Skin of body (tissue), 2 donors: ENCODE results near the gene MBNL2. TPM values are rescaled to one million over a fixed set of nuclear protein-coding genes. Genes with fewer than 3 reads are reported as not detected.

Experiments
- DNase-seq: peaks from one replicate; lab custom pipeline; 2025; lab: John Stamatoyannopoulos, UW
- total RNA-seq: library from RNA; depleted of rRNA; stranded (reverse); fragments of >200 nt; gene quantifications from one replicate; pipeline ENCODE4 v1.2.3, GENCODE V29; 2014

The MBNL2 gene
- total RNA-seq, 1 donor from 2014 or later = 73.4 TPM

DNA sequence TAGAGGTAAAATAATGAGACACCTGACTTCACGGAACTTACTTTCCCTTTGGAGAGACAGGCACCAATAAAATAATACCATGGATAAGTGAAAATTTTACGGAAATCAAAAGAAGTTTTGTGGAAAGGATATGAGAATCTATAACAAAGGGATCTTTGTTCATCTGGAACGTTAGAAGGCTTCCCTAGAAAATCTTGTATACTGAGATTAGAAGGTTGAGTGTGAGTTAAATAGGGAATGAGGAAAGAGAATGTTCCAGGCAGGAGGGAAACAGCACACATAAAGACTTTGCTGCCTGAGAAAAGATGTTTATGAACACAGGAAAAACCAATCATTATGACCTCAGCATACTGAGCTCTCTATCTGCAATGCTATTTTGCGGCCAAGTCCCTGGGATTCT, 192.3 kb downstream of the MBNL2 start:
- DNase-seq = no peak

DNA sequence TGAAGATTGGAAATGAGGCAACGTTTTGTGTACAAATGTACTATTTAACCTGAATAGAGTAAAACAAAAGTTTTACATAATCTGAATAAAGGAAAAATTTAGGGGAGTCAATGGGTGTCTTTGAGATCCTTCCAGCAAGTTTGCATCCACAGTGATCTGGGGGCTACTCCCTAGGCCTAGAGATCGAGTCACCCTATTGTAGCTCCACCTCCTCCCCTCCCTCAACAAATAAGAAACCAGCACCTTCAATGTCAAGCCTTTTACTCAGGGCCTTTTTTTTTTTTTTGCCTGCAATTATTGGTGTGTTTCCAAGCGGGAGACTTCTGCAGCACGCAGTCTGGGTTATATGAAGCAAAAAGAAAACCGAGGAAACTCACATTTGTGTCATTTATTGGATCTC, 195.6 kb downstream of the MBNL2 start:
- no peak for DNase-seq

DNA sequence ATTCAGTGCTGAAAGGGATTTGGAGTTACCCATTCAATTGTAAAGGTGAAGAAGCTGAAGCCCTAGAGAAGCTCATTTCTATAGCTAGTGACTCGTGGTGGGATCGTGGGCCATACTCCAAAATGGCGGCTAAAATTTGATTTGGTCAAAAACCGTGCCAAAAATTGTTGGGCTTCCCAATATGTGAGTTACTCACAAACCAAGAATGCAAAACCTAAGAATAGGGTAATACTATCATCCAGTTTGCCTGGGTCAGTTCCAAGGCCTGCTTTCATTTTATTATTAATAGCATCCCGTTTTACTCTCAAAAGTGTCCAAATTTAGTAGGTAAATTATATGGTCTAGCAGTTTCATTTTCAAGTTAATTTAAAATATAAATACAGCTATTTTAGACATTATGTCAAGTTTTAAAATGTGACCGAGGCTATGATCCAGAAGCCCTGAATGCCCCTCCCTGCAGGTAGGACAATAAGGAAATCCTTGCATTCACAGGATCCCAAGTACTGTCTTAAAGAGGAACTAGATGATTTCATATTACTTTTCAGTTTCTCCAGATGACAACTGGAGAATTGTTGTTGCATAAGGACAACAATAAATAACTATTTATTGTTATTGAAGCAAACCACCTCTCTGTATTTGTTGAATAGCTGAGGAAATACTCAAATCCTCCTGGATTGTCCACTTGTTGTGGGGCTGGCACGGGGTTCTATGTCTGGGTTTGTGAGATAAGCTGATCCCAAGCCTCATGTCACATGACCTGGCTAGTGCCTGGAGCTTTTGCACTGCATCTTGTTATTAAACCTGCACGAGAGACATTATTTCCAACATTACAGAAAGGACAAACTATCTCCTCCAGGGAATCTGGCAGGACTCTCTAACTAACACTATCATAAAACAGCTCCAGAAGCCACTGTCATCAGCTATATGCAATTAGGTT, 200.3 kb downstream of the MBNL2 start:
- DNase-seq = no peak

DNA sequence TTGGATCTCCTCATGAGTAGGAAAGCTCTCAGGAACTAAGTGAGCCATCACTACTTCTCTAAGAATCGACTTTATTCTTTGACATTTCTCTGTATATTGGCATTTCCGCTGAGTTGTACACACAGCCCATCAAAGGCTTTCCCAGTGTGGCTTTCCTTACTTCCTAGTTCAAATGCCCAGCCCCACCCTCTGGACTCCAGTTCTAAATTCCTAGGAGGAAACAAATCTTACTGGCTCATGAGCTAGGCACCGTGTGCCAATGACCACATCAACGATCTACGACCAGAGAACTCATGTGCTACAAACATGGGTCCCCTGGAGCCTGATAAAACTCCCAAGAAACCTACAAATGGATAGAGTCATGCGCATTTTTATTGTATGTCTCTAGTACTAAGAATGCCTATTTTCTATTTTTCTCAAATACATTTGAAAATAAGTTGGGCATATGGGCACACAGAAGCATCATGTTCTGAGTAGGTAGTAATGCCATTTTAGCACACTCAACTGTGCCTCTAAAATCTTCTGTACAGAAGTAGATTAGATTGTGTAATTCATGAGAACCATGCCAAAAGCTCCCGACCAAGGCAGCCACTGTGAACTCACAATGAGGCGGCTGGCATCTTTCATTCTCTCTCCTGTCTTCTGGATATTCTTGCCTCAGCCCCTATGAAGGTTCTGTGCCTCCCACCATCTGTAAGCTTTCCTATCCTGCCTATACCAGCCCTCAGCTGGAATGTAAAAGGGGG, 201.3 kb downstream of the MBNL2 start:
- DNase-seq = no peak

DNA sequence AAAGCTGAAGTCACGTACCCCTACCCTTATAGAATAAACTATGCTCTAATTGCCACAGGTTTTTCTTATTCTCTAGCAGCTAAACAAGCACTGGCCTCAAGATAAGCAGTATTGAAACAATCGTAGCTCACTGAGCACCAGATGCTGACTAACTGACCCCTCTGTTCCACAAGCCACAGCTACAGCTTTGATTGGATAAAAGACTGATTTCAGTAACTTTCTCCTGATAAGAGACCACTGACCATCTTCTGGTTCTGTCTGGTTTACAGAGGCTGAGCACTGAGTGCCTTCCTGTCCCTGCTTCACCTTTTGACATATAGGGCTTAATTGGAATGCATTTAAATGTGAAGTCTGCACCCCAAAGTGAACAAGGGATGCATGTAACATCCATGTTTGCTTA, 203.5 kb downstream of the MBNL2 start:
- no peak for DNase-seq

DNA sequence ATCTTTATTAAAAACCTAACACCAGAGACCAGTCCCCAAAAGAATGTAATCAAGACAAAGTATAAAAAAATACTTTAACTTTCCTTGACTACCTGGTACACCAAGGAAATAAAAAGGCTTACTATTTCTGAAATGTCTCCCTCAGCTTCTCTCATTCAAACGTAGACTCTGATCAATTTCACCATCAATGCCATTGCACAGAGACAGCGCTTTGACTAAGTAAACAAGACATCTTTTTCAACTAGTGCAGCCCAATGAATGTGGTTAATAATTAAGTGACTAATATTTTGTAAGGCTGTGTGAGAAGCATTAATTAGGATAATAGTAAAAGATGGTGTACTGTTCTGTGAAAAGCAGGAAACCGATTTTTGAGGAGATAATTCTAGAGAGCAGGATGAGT, 204.6 kb downstream of the MBNL2 start:
- DNase-seq = no peak

DNA sequence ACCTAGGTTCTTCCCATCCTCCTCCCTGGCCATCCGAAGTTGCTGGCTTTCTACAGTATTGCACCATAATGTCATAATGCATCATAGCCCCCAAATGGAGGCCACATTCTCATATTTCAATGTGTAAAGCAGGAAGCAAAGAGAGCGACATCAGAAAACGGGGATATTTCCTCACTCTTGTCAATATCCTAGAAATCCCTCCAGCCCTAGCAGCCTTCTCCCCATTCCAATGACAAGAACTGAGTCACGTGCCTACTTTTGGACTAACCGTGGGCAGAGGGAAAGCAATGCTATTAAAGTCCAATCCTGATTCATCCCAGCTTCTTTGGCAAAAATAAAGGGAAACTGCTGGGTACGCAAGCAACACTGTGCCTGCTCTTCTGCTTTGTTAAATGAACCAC, 207.5 kb downstream of the MBNL2 start:
- peak; percentile 17 for DNase-seq

DNA sequence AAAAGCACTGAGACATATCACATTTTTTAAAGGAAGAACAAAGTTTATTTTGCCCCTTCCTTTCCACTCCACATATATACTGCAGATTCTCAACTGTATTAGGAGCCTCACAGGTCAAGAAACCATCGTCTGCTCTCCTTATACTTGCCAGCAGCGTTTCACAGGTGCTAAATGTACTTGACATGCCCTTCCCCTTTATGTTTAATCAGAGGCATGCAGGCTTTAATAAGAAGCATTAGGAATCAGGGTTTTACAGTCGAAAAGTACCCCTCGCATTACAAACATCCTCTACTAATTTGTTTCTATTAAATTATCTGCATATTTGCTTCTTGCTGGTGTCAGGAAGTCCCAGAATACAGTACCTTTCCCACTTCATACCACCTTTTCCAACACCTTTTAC, 208.2 kb downstream of the MBNL2 start:
- DNase-seq = no peak

DNA sequence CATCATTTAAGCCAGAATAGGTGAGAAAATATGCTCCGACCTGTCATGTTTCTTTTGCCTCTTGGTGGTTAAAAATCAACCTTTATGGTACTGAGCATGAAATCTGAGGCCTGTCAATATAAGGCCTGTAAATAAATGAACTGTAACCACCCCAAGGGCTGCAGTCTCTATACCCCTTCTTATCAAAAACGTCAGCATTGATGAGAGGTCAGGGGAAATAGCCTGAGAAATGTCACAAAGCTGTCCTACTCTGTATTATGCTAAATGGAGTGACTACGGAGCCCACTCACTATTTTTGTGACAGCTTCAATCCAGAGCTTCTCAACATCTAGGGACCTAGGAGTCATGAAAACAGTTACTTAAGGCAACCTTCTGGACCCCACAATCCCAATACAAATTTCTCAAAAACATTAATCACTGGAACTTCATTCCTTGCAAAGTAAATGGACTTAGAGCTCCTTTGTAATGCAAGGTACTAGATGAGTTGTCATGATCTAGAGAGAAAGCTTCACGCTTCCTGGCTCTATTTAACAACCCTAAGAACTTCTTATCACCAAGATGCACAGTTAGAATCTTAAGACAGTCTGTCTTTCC, 209.1 kb downstream of the MBNL2 start:
- DNase-seq = no peak

DNA sequence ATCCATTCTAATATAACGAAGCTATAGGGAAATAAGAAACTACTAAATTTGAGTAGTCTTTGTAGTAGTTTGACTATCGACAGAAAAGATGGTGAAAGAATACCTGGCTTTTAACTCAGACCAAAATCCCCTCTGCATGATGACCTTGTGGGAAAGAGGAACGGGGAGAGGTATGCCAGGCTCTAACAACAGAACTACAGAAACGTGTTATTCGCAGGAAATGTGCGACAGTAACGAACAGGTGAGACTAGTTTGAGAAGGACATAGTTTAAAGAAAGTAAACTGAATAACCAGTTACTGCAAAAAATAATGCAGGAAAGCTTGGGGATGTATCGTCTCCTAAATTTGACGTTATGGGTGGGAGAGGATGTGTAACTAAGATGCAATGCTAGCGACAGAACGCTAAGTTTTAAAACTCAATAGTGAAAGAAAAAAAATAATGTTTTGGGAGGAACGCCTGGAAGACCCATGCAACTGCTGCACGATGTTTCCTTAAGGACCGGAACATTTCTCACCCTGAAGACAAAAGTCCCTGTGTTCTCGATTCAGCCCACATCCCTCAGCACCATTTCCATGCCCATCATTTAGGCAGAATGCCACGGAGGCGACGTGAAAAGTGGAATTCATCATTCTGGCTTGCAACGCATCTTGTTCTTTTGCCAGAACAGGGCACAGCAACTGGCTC, 210.2 kb downstream of the MBNL2 start:
- no peak for DNase-seq

DNA sequence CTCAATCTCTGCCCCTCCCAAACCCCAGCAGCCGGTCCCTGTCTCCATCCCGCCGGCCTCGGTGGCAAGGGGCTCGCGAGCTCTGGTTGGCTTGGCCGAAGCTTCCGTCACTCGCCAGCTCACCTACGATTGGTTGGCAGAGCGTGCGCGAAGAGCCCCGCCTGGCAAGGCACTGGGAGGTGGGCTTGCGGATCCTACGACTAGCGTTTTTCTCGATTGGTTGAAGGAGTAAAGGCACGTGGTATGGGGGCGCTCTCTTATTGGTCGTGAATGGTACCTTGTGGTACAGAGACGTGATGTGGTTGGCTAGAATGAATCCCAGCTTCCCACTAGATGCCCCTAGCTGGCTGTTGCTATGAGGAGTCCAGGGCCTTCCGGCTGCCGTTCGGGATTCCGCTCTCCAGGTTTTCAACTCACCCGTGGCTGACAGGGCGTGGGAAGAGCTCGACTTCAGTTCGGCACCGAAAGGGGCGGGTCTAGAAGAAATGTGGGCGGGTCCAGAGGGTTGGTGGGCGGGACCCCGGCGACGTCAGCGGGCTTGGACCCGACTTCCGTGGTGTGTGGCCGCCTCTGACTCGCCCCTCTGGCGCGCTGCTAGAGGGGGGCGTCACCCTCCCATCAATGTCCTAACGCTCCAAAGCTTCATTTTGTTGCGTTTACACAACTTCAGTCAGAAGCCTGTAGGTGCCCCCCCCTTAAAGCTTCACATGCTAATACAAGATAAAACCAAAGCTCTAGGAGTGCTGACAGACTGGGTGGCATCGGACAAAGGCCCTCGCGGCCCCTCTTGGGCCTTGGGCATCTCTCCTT, 211.0 kb downstream of the MBNL2 start:
- DNase-seq = peak; percentile 100

DNA sequence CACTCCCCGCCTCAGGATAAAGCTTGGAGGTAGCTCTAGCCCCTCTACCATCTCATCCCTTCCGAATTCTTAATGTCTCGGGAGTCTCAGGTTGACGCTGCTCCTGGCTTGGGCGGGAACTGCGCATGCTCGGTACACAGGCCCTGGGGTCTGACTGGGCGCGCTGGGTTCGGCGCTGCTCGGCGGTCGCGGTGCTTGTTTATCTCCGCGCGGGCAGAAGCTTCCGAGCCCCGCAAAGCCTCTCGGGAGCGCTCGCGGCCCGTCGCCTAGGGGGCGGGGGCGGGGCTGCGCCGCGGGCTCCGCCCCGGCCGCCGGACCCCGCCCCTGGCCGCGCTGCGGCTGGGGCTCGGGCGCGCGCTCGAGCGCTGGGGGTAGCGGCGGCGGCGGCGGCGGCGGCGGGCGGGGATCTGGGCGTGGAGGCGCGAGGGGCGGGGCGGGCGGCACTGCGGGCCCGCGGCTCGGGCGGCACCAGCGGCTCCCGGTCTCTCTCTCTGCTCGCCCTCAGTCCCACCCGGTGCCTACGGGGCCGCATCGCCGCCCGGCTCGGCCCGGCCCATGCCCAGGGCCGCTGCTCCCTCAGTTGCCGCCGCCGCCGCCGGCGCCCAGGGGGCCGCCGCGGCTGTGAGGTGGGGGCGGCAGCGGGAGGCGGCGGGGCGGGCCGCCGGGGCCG, 211.7 kb downstream of the MBNL2 start, which contains the start of gene RAP2A:
TSS of gene RAP2A (plus strand) at position 443 of the 670 bp plus-strand sequence. CDS start 302 bp downstream, outside the sequence.
- DNase-seq = peak; percentile 91

DNA sequence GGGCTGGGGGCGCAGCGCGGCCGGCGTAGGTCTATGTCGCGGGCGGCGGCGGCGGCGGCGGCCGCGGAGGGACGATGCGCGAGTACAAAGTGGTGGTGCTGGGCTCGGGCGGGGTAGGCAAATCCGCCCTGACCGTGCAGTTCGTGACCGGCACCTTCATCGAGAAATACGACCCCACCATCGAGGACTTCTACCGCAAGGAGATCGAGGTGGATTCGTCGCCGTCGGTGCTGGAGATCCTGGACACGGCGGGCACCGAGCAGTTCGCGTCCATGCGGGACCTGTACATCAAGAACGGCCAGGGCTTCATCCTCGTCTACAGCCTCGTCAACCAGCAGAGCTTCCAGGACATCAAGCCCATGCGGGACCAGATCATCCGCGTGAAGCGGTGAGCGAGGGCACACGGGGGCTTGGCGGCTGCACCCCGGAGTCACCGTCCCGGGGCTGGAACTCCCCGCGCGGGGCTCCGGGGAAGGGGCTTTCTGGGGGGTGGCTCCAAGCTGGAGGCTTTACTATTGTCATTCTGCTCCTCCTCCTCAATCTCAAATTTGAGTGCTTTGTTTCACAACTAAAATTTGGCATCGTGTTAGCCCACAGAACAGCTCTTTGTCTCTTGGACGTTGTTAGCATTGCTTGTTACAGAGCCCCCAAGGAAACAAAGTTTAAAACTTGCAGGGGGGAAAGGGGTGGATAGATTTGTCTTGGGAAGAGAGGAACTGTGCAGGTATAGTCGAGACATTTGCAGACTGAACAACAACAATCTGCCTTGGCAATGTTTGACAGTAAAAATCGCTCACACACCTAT, 212.5 kb downstream of the MBNL2 start:
- peak; percentile 71 for DNase-seq

DNA sequence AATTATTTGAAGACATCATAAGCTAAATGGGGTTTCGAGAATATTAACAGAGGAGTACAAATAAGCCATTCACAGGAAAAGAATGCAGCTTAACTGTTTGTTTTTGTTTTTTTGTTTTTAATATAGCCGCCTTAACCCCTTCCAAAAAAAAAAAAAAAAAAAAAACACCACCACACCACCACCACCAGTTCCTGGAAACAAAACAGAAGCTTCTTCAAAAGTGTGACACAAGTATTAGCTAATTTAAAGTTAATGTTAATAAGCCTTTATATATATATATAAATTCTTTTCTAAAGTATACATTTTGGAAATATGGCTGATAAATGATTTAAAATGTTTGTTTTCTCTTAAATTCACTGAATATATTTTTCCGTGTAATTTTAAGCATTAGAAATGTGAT, 213.2 kb downstream of the MBNL2 start:
- no peak for DNase-seq

DNA sequence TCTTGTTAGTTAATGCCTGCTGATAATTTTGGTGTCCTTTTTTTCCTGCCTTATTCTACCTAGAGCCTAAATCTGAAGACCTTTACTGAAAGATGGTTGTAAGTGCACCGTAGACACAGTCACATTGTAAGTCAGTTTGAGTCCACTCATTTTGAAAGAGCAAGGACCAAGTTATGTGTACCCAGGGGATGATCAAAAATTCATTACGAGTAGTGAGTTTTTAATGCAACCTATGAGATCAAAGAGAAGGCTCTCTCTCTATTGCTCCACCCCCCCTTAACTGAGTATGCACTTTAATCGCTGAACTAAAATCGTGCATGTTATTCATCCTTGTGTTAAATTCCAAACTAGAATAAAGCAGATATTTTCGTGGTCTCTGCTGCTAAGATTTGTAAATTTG, 213.7 kb downstream of the MBNL2 start:
- DNase-seq = no peak

DNA sequence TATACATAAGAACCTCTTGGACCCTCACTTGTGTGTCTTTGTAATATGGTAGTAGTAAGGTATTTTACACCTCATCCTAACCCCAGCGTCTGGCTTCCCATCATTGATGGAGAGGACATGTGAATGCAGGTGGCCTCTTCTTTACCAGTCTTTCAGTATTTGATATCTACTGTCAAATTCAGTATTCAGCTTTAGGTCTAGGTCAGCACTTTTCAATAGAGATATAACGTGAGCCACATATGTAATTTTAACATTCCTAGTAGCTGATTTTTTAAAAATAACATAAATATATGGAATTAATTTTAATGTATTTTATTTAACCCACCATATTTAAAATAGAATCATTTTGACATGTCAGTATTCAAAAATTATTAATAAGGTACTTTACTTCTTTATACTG, 214.7 kb downstream of the MBNL2 start:
- DNase-seq = no peak

DNA sequence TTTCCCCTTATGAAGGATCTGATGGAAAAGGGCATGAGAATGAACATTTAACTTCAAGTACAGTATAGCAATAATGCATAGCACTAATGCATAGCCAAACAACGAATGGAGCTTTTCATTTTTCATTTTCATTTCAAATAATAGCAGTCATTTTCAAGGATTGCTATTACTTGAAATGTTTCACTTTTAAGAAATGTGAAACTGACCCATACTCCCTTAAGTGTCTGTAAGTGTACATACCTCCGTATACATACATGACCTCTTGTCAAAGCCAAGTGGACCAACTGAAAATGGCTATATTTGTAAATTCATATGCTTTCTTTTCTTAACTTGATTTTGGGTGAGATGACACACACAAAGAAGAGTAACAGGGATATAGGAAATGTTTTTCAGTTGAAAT, 215.6 kb downstream of the MBNL2 start:
- no peak for DNase-seq

DNA sequence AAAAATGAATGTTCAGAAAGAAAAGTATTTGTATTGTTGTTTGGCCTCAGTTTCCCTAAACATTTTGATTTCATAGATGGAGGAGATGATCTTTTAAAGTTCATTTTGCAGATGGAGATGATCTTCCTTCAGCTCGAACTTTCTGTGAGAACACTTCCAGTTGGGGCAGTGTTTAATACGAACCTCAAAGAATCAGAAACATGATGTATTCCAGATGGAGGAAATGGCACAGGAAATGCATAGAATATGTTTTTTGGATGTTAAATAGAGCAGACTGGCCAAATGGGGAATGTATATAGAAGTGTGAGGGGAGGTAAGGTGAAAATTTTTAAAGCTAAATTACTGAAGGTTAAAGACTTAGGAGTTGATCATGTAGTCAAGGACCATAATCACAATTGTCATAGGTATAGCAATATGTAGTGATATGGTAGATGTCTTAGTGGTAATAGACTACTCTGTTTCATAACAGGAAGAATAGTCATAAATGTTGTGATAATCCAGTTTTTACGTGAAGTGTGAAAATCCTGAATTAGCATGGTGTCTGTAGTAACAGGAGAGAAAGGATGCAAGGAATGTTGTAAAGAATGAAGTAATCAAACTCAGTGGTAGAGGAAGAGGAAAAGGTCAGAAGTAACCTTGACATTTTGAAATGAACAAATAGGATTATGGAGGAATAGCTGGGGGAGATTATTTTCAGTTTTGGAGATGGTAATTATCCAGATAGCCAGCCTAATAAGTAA, 216.9 kb downstream of the MBNL2 start:
- DNase-seq = no peak
